GM21360 (cell line): ENCODE measurements around the gene AK1.
"Not testable (repeated sequence)": the region's sequence is repeated elsewhere in the genome, so short reads cannot be mapped to it uniquely, and the experiment has no call there.

ENCODE experiments used
- ATAC-seq: cut with Tn5 transposase; IDR thresholded peaks from one replicate; pipeline ENCODE4 v1.9.1; 2021; ENCODE audit warnings: mild to moderate bottlenecking, moderate library complexity; ENCODE audit not compliant: unreplicated experiment

Gene AK1

GRCh38 chr9:127884976-127885490 is 7.6 kb upstream of the AK1 start:
- no peak for ATAC-seq

DNA sequence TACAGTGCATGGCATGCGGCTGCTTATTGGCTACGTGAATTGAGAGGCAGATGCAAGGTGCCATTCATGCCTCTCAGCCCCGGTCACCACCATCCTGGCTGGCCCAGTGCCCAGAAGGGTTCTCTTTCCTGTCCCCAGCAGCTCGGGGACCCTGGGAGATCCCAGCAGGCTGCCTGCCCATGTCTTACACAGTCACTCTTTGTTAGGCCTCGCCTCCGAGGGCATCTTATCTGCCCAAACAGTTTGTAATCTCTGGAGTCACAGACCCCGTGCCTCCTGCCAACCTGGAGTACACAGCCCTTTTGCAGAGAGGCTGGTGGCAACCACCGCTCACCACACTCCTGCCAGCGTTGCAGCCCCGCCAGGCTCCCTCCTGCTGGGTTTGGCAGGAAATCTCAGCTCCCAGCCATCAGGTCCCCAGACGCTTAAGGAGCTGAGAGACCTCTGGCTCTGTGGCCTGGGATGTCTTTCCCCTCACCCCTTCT is 7.0 kb upstream of the AK1 start:
- no peak for ATAC-seq

DNA sequence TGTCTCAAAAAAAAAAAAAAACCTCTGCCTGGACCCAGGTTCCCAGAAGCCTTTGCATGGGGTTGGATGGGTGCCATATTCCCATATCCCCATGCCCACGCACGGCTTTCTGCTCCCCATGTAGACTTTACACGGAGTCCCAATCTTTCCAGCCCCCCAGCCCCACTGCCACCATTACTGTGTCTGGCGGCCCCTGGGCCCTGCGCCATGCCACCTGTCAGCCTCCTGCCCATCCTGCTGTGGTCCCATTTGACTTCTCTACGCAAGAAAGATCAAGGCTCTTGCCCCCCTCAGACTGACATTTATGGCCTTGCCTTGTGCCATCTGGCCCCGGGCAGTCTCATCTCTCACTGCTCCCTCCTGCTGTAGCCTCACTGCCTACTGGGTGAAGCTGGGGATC is 6.5 kb upstream of the AK1 start:
- ATAC-seq, result no peak

DNA sequence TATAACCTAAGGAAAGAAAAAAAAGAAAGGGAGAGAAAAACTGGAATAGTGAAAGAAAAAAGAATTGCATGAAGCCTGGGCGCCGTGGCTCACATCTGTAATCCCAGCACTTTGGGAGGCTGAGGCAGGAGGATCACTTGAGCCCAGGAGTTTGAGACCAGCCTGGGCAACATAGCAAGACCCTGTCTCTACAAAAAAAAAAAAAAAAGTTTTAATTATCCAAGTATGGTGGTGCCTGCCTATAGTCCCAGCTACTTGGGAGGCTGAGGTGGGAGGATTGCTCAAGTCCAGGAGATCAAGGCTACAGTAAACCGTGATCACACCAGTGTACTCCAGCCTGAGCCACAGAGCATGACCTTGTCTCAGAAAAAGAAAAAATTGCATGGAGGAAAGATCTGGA is 4.2 kb upstream of the AK1 start:
- not testable (repeated sequence) for ATAC-seq

- no peak for ATAC-seq
Measured at GRCh38 chr9:127880143-127880542, 2.7 kb upstream of the AK1 start.

DNA sequence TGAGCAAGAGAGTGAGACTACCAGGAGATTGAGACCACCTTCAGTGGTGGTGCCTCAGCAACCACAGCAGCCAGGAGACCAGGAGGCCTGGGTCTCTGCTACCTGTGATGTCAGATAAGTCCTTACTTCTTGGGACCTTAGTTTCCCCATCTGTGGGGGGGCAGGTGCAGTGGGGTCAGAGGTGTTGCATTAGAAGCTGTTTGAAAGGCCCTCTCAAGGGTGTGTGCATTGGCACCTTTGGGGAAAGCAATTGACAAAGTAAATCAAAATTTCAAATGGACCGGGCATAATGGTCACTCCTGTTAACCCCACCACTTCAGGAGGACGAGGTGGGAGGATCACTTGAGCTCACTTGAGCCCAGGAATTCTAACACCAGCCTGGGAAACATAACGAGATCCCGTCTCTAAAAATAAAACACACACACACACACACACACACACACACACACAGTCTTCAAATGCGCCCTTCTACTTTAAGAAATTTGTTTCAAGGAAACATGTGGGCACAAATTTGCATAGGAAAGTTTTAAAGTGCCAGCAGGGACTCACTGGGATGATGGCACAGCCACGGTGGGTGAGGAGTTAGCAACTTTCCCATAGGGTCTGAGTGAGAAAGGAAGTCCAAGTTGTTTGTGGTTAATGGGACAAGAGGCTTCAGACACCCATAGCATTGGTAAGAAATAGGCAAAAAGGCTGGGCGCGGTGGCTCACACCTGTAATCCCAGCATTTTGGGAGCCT is 1.3 kb upstream of the AK1 start:
- ATAC-seq, result no peak

DNA sequence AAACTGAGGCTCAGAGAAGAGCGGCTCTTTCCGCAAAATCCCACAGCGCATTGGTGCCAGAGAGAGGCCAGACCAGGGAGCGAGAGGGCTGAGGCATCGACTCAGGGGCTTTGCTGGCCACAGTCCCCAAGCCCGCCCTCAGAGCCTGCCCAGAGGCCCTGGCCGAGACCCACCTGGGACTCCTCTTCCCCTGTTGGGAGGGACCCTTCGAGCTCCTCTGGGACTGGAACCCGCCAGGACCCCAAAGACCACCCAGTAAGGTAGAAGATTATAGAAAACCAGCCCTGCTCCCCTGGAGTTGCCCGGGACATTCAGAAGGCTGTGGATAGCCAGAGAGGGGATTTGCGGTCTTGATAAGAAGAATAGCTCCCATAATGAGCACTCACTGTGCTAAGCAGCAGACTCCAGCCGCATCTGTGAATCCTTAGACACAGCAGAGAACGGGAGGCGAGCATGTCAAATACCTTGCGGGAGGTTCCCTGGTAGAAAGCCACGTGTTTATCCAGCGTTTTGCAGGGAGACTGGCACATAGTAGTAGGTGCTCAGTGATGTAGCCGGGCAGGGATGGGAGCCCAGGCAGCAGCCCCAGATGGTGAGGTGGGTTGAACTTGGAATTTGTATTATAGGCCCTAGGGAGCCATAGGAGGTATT is 651 bp upstream of the AK1 start:
- no peak for ATAC-seq

DNA sequence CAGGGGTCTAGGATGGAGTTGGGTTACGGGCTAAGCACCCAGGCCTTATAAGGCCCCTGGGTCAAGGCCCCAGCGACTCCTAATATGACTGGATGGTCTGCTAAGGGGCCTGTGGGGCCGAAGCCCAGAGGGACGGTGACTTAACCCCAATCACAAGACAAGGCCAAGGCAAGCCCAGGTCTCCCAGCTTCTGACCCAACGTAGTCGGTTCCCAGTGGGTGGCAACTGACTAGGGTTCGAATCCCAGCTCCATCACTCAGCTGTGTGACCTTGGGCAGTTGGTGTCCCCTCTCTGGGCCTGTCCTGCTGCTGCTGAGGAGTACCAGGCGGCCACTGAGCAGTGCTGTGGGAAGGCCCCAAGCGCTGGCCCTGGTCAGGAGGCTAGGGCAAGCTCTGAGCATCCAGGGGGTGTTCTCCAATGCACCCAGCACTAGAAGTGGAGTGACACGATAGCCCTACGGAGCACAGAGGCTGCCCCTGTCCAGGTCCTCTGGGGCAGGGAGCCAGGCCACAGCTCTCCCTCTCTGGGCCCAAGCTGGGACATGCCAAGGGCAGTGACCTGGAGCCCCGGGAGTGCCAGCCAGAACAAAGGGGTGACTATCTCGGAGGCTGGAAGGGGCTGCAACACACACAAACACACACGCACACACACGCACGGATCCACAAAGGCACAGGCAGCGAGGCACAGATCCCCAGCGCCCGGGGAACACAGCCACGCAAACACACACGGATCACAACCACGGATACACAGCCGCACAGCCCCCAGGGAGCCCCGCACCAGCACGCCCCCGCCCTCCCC is 512 bp downstream of the AK1 start:
- no peak for ATAC-seq

DNA sequence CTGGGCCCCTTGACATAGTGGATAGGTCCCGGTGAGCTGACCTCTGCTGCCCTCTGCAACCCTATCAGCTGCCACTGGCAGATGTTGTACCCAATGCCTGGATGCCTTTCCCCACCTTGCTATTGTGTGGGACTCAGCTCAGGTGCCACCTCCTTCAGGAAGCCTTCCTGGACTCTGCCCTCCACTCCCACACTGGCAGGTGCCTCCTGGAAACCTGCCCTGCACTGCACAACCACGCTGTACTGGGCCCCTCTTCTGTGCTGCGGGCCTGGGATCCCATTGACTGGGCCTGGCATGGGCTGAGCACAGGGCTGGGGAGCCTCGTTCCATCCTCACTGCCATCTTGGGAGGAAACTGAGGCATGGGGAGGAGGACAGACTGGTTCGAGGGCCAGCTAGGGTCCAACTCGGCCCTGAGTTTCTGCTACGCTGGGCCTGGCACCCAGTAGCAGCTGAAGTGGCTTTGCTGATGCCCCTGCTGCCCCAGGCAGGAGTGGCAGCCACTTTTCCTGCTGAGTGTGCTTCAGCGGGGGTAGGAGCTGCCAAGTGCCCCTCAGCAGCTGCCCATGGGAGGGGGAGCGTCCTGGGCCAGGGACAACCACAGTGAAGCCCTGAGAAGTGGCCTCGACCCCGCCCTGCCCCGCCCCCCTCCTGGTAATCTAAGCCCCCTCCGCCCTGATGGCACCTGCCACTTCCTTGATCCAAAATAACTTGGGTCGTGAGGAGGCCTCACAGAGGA is 1.3 kb downstream of the AK1 start:
- ATAC-seq, result no peak

DNA sequence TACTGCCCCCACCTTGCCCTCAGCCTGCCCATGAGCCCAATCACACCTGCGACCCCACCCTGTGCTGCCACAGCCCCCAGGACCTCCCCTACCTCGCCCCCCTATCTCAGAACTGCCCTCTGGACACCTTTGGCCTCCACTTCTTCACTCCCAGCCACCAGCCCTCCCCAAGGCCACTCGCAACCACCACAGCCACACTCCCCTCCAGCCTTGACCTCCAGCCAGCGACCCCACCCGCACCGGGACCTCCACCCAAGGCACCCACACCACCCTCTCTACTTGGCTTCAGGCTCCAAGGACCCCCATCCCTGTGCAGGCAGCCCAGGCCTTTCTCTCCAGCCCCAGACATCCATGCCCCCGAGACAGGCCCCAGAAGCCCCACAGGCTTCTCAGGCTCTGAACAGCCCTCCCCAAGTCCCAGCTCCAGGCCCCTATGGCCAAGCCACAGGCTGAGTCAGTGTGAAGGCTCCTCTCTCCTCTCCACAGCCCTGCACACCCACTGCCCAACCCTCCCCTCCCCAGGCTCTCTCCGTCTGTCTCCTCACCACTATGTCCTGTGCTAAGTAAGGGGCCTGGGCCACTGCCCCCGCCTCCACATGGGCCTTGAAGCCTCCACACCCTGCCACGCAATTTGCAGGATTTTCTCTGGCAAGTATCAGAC is 2.0 kb downstream of the AK1 start:
- no peak for ATAC-seq

GRCh38 chr9:127874301-127875221 is 2.9 kb downstream of the AK1 start:
- no peak for ATAC-seq

DNA sequence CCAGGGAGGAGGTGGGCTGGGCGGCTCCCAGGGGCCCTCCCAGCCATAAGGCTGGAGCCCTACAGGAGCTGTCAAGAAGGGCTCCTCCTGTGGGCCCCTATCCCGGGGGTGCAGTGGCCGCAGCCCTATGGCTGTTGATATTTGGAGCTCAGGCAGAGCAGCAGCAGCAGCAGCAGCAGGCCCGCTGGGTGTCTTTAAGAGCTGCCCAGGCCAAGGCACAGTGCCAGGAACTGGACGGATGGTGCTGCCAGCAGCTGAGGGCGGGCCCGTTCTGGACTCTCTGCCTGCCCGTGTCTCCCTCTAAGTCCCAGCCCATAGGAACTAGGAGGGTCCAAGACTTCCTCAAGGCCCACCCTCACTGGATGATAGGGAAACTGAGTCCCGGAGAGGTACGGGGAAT is 3.6 kb downstream of the AK1 start:
- ATAC-seq, result no peak

- ATAC-seq, result no peak
Measured at GRCh38 chr9:127873223-127873691, 4.2 kb downstream of the AK1 start.

DNA sequence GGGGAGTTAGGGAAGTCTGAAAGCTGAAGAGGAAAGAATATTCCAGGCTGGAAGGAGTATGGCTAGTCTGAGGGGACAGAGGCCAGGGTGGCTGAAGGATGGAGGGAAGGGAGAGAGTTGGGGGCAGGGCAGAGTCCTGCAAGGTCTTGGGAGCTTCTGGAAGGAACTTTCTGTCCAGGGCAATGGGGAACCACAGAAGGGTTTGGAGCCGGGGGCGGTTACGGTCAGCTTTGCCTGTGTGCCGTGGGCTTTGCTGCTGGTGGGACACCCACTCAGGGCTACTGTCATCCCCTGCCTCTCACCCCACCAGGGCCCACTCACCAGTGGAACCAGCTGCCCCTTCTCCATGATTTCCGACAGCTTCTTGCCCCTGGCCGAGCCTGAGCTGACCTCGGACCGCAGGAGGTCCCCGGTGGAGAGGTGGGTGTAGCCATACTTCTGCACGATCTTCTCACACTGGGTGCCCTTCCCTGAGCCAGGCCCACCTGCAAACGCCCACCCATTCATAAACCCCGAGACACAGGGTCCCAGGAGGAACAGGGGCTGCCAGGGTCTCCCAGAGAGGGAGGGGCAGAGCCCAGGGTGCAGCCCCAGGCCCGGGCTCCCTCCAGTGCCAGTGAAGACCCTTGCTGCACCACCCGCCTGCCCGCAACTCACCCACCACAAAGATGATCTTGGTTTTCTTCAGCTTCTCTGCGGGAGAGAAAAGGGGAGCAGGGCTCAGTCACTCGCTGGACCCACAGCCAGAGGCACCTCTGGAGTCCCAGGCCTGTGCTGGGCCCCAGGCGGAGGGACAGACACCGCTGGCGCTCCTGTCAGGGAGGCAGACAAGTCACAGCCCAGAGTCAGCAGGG is 4.9 kb downstream of the AK1 start:
- no peak for ATAC-seq

DNA sequence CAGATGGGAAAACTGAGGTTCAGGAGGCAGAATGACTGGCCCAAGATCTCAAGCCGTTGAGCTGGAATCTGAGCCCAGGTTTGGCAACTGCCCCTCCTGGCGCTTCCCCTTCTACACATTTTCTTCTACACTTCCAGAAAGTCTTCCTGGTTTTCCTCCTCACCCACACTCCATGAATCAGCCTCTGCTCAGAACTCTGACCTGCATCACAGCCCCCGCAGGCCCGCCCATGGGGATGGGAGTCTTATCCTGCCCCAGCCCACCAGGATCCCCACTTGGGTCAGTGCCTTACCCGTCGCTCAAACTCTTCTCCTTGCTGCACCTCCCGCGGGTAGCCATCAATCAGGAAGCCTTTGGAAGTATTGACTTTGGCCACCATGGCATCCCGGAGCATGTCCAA is 5.9 kb downstream of the AK1 start:
- no peak for ATAC-seq

- ATAC-seq, result no peak
Measured at GRCh38 chr9:127870887-127871286, 6.6 kb downstream of the AK1 start.

GRCh38 chr9:127870153-127870491 is 7.4 kb downstream of the AK1 start:
- not testable (repeated sequence) for ATAC-seq
